Endothelial cell of umbilical vein (primary cell): ENCODE measurements around the gene LPCAT3. TPM values are rescaled to one million over a fixed set of nuclear protein-coding genes. Genes with fewer than 3 reads are reported as not detected.

Experiments used
- BruUV-seq: library from RNA; stranded (reverse); fragments of 400-500 nt; replicated peaks from 2 replicates; lab custom pipeline; 2021; lab: Mats Ljungman, UMichigan
- CTCF ChIA-PET: fragments of 300-600, 350-600 bp; sonication (Branson Sonifier 250); formaldehyde crosslinking; loops from one replicate; lab custom pipeline; 2021; ENCODE audit warnings: antibody characterized with exemption, inconsistent platforms; lab: Charles Lee
- POLR2A ChIA-PET: fragments of 300-600, 350-600 bp; sonication (Branson Sonifier 250); formaldehyde crosslinking; loops from one replicate; lab custom pipeline; 2021; ENCODE audit warnings: antibody characterized with exemption, inconsistent platforms; lab: Charles Lee
- DNase-seq: peaks from one replicate; pipeline ENCODE4 v3.0.0-alpha.2; 2011; ENCODE audit warnings: low read depth, low spot score
- FAIRE-seq: peaks from 2 replicates; lab custom pipeline; 2011; peaks lifted over from hg19 to GRCh38; lab: Jason Lieb, UNC
- H2AFZ ChIP-seq: 2 replicates; pipeline ENCODE4 v1.6.0; 2012; ENCODE audit warnings: low read depth, low read length, control low read depth, inconsistent platforms
- H3K27ac ChIP-seq: 2 replicates; pipeline ENCODE4 v1.5.1; 2011; ENCODE audit warnings: low read depth, mild to moderate bottlenecking, control low read depth, low read length, moderate library complexity; ENCODE audit not compliant: insufficient read depth
- H3K27me3 ChIP-seq, 2 experiments: 2 replicates each; pipeline versions ENCODE4 v1.6.0 to v1.6.1; 2011; ENCODE audit warnings: low read length in 2 of 2, mixed read lengths in 1 of 2; ENCODE audit not compliant: control insufficient read depth in 2 of 2, insufficient read depth in 2 of 2
- H3K36me3 ChIP-seq, 2 experiments: 2 replicates in 1 of 2; 3 replicates in 1 of 2; pipeline ENCODE4 v1.5.1; 2011; ENCODE audit warnings: low read length in 2 of 2, mild to moderate bottlenecking in 1 of 2, moderate library complexity in 1 of 2; ENCODE audit not compliant: control insufficient read depth in 2 of 2, insufficient read depth in 2 of 2; ENCODE audit errors: extremely low read depth in 1 of 2
- H3K4me1 ChIP-seq: 3 replicates; pipeline ENCODE4 v1.5.1; 2011; ENCODE audit warnings: mild to moderate bottlenecking, low read length; ENCODE audit not compliant: control insufficient read depth, insufficient read depth; ENCODE audit errors: extremely low read depth
- H3K4me2 ChIP-seq: 2 replicates; pipeline ENCODE4 v1.6.1; 2011; ENCODE audit warnings: low read length, control low read depth, mixed read lengths; ENCODE audit not compliant: insufficient read depth
- H3K4me3 ChIP-seq, 3 experiments: fragments of 200-600 bp in 1 of 3; sonication (generic), shearing (Covaris generic) in 1 of 3; replicated peaks in 1 of 3; 2 replicates each; pipeline ENCODE4 v1.5.1; 2011 to 2016; ENCODE audit warnings: control low read depth in 3 of 3, low read length in 3 of 3, mild to moderate bottlenecking in 2 of 3, inconsistent platforms in 1 of 3, low read depth in 1 of 3, moderate library complexity in 1 of 3; ENCODE audit not compliant: insufficient read depth in 1 of 3
- H3K79me2 ChIP-seq: 2 replicates; pipeline ENCODE4 v1.6.0; 2012; ENCODE audit warnings: low read length, inconsistent platforms; ENCODE audit not compliant: control insufficient read depth, insufficient read depth
- H3K9ac ChIP-seq: replicated peaks from 2 replicates; pipeline ENCODE3; 2011; ENCODE audit warnings: low read length, control low read depth; ENCODE audit not compliant: insufficient read depth; ENCODE audit errors: extremely low read depth
- H3K9me1 ChIP-seq: replicated peaks from 3 replicates; pipeline ENCODE4 v1.6.0; 2011; ENCODE audit warnings: mild to moderate bottlenecking, low read length; ENCODE audit not compliant: control insufficient read depth, insufficient read depth; ENCODE audit errors: extremely low read depth
- H3K9me3 ChIP-seq: replicated peaks from 2 replicates; pipeline ENCODE4 v1.5.1; 2012; ENCODE audit warnings: low read length, inconsistent platforms; ENCODE audit not compliant: control insufficient read depth, insufficient read depth
- H4K20me1 ChIP-seq: replicated peaks from 2 replicates; pipeline ENCODE3; 2011; ENCODE audit warnings: mild to moderate bottlenecking, low read length; ENCODE audit not compliant: control insufficient read depth, insufficient read depth; ENCODE audit errors: extremely low read depth
- GATA2 ChIP-seq: IDR thresholded peaks from 2 replicates; pipeline ENCODE4 v1.7.0; 2011; ENCODE audit warnings: low read depth, mild to moderate bottlenecking, moderate library complexity, mixed read lengths, low read length; ENCODE audit not compliant: insufficient read length, insufficient read depth
- JUN ChIP-seq: IDR thresholded peaks from 2 replicates; pipeline ENCODE4 v1.6.1; 2011; ENCODE audit warnings: borderline replicate concordance, low read depth; ENCODE audit not compliant: insufficient read length, insufficient read depth
- POLR2A ChIP-seq: IDR thresholded peaks from 2 replicates; pipeline ENCODE4 v1.6.1; 2012; ENCODE audit warnings: low read depth, mild to moderate bottlenecking, control low read depth, low read length
- dilution Hi-C: fragments of 300-500 bp; cut with MboI; formaldehyde crosslinking; loops from one replicate; pipeline ENCODE4 v1.15.0; 2019; ENCODE audit warnings: low sequenced_read_pairs; ENCODE audit not compliant: extremely low pct_ligation_motif_present
- intact Hi-C: fragments of 100-400 bp; cut with micrococcal nuclease; formaldehyde crosslinking; loops from one replicate; pipeline ENCODE4 v1.10.0; 2022
- polyA plus RNA-seq, 4 experiments: library from polyadenylated mRNA; depleted of rRNA in 3 of 4; stranded (reverse) in 3 of 4; unstranded in 1 of 4; fragments of >200 nt; gene quantifications; 2 replicates each; pipeline versions ENCODE4 v1.2.1 to v1.2.3, GENCODE V29; 2011 to 2012; ENCODE audit warnings: missing spikeins in 1 of 4
- total RNA-seq: library from RNA; stranded (reverse); gene quantifications from 2 replicates; pipeline ENCODE4 v1.2.3, GENCODE V29; 2021

LPCAT3 gene
- total and polyA plus RNA-seq, 2 donors (not counting 3 experiments of a cell fraction or from before 2014, with no cell fraction given): 29.5 to 36.0 TPM

GRCh38 chr12:7001921-7002591 is 16.2 kb downstream of the LPCAT3 start:
- no peak for DNase-seq
- ChIA-PET POLR2A (no interaction called here), CTCF (no interaction called here)
- Histone ChIP-seq H3K9me3 (no peaks in the 10 kb centered on the region), H3K4me2 (no peak overlapping the region), H2AFZ (no peak overlapping the region), H3K79me2 (no peaks in the 10 kb centered on the region), H3K9ac (no peak overlapping the region), H3K36me3 (no peaks in the 10 kb centered on the region), H4K20me1 (no peaks in the 10 kb centered on the region), H3K9me1 (no peaks in the 10 kb centered on the region), H3K4me1 (no peaks in the 10 kb centered on the region), H3K4me3 (no peak overlapping the region), H3K27ac (no peak overlapping the region), H3K27me3 (no peaks in the 10 kb centered on the region)
- BruUV-seq: no TSS peak
- no peak for FAIRE-seq
- TF ChIP-seq GATA2: no peak
- intact Hi-C loops: no loop called here
- dilution Hi-C loops: no loop called here

GRCh38 chr12:6998715-6999451 is 19.4 kb downstream of the LPCAT3 start:
- FAIRE-seq (no peak), DNase-seq (no peak)
- no peak overlapping the region for H2AFZ ChIP-seq
- H3K4me1 ChIP-seq: no peaks in the 10 kb centered on the region
- H3K36me3 ChIP-seq: no peaks in the 10 kb centered on the region
- no TSS peak for BruUV-seq
- dilution Hi-C loops (no loop called here), intact Hi-C loops (no loop called here)
- H3K9me1 ChIP-seq: no peaks in the 10 kb centered on the region
- H3K27me3 ChIP-seq: no peaks in the 10 kb centered on the region
- POLR2A ChIA-PET: interaction anchor here (0.7 kb wide), 1 partner anchor 9 kb away, joined by 3 read pairs; no protein-coding TSS in a partner anchor
- H3K4me2 ChIP-seq: no peak overlapping the region
- no peaks in the 10 kb centered on the region for H3K9me3 ChIP-seq
- CTCF ChIA-PET: interaction anchor here (0.6 to 1.6 kb wide), 4 partner anchors 9 to 146 kb away, joined by 3 to 4 read pairs (median 3); no protein-coding TSS in a partner anchor
- H3K9ac ChIP-seq: no peak overlapping the region
- H4K20me1 ChIP-seq: no peaks in the 10 kb centered on the region
- H3K27ac ChIP-seq: no peak overlapping the region
- no peaks in the 10 kb centered on the region for H3K79me2 ChIP-seq
- peak; percentile 24 for TF ChIP-seq GATA2
- TF ChIP-seq POLR2A: no peak
- no peak for TF ChIP-seq JUN
- no peak overlapping the region for H3K4me3 ChIP-seq
